Astrocyte (in vitro differentiated cells and primary cell): ENCODE data around the gene UTP3.
"Not testable (repeated sequence)": the region's sequence is repeated elsewhere in the genome, so short reads cannot be mapped to it uniquely, and the experiment has no call there.

ENCODE experiments used
- CTCF ChIP-seq: IDR thresholded peaks from 2 replicates; pipeline ENCODE4 v1.5.1; 2011; ENCODE audit warnings: low read depth, mild to moderate bottlenecking, inconsistent platforms, low read length, moderate library complexity; ENCODE audit not compliant: insufficient read depth
- EZH2 ChIP-seq: IDR thresholded peaks from 2 replicates; pipeline ENCODE4 v1.6.1; 2012; ENCODE audit warnings: mild to moderate bottlenecking, low read length, inconsistent platforms; ENCODE audit not compliant: insufficient read depth

- not testable (repeated sequence) for TF ChIP-seq EZH2, CTCF
These were observed 6.3 kb downstream of the UTP3 start for GRCh38 chr4:70694633-70695032.
